Retina (tissue), 1 donor: Measurements from ENCODE around the gene MYADM.

Experiments
- DNase-seq: peaks from one replicate; pipeline ENCODE4 v3.0.0-alpha.2; 2016

MYADM gene

GRCh38 chr19:53892301-53892980, 24.8 kb downstream of the MYADM start:
- no peak for DNase-seq

GRCh38 chr19:53892981-53893325, 25.3 kb downstream of the MYADM start:
- no peak for DNase-seq

GRCh38 chr19:53894707-53895106, 27.0 kb downstream of the MYADM start:
- DNase-seq = no peak

DNA sequence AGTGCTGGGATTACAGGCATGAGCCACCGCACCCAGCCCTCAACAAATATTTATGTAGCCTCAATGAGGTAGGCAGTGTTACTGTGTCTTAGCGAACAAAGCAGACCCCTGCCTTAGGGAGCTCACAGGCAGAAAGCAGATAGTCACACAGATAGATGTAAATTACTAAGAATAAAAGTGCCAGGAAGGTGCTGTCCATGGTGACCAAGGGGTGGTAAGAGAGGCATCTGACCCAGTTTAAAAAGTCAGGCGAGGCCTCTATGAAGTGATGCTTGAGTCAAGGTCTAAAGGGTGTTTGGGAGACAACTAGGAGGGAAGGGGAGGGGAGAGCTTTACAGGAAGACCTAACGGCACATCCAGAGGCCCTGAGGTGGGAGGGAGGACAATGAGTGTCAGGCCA, 29.0 kb downstream of the MYADM start:
- DNase-seq = no peak

DNA sequence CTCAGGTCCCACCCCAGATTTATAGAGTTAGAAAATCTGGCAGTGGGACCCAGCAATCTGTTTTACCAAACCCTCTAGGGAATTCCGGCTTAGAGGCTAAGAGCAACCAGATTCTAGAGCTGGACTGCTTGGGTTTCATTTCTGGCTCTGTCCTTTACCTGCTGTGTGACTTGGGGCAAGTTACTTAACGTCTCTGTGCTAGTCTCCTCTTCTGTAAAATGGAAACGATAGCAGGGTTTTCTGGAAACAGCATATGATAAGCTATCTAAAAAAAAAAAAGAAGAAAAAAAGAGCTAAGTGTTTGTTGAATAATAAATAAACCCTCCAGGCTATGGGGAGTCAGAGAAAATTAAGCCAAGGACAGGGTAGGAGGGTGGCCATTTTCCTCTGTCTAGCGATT, 29.8 kb downstream of the MYADM start:
- DNase-seq = no peak

DNA sequence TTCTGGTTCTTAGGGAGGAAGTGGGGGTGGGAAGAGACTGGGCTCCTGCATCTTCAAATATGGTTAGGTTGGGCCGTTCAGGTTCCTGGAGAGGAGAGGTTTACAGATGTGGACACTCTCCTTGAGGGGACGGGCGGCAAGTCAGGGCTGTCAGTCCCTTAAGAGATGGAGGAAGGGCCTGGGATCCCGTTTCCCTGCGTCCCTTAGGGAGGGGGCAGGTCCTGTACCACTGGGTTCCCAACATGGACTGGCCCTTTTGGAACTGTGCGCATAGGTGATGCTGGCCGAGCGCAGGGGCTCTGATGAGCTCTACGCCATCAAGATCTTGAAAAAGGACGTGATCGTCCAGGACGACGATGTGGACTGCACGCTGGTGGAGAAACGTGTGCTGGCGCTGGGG, 30.5 kb downstream of the MYADM start:
- DNase-seq = no peak

DNA sequence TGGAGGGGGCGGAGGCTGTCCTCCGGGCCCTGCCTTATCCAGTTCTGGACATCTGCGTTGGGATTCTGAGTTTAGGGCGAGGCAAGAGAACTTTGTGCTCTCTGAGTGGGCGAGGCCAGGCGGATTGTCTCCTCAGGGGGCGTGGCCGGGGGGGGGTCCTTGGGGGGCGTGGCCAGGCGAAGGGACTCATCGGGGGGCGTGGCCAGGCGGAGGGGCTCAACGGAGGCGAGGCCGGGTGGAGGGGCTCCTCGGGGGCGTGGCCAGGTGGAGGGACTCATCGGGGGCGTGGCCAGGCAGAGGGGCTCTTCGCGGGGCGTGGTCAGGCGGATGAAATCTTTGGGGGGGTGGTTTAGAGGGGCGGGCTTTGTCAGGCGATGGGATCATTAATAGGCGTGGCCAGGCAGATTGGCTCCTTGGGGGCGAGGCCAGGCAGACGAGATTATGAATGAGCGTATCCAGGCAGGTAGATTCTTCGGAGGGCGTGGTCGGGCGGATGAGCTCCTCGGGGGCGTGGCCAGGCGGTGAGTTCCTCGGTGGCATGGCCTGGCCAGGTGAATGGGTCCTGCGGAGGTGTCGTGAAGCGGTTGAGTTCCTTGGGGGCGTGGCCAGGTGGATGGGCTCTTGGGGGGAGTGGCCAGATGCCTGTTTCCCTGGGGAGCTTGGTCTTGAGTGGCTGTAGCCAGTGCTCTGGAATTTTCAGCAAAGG, 31.1 kb downstream of the MYADM start:
- no peak for DNase-seq

DNA sequence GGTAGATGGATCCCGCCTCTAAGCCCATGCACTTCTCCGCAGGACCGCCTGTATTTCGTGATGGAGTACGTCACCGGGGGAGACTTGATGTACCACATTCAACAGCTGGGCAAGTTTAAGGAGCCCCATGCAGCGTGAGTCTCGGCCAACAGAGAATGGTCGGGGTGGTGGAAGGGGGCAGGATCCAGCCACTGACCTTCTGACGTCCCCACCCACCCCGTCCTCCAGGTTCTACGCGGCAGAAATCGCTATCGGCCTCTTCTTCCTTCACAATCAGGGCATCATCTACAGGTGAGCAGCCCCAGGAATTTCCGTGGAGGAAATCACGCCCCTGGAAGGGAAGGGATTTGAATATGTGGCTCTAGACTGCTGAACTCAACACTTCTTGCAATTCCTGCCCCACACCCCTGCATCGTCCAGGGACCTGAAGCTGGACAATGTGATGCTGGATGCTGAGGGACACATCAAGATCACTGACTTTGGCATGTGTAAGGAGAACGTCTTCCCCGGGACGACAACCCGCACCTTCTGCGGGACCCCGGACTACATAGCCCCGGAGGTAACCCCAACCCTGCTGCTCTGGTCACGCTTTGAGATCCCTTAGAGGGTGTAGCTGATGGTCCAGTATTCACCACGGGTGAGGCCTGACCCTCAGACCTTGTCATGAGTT, 32.6 kb downstream of the MYADM start:
- no peak for DNase-seq

- no peak for DNase-seq
Observed at GRCh38 chr19:53903055-53903680, 35.5 kb downstream of the MYADM start.

GRCh38 chr19:53904909-53905308, 37.2 kb downstream of the MYADM start:
- DNase-seq = no peak

- DNase-seq = no peak
Observed at GRCh38 chr19:53905787-53906186, 38.1 kb downstream of the MYADM start.

GRCh38 chr19:53906211-53907192, 38.8 kb downstream of the MYADM start:
- DNase-seq = peak; percentile 71

- no peak for DNase-seq
Observed at GRCh38 chr19:53907193-53907581, 39.5 kb downstream of the MYADM start.

DNA sequence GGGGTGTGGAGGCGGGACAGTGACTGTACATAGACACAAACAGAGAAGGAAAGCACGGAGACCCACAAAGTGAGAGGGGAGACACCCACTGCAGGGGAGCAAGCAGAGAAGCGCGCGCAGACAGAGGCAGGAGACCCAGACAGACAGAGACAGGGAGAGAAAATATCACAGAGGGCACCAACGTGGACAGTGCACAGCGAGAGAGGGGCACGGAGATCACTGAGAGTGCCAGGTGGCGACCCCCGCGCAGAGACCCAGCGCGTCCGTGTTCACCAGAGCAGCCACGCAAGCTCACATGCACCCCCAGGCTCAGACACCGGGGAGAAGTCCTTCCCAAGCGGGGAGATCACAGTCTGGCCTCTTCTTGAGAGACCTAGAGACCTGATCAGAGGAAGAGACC, 40.0 kb downstream of the MYADM start:
- no peak for DNase-seq

- DNase-seq = peak; percentile 90
Observed at GRCh38 chr19:53908106-53908934, 40.6 kb downstream of the MYADM start.

- DNase-seq = no peak
Observed at GRCh38 chr19:53908935-53909415, 41.3 kb downstream of the MYADM start, which contains the start of gene CACNG7. TSS of gene CACNG7 (plus strand) at chr19:53909278. CDS start at chr19:53912832, 3,554 bp downstream.

DNA sequence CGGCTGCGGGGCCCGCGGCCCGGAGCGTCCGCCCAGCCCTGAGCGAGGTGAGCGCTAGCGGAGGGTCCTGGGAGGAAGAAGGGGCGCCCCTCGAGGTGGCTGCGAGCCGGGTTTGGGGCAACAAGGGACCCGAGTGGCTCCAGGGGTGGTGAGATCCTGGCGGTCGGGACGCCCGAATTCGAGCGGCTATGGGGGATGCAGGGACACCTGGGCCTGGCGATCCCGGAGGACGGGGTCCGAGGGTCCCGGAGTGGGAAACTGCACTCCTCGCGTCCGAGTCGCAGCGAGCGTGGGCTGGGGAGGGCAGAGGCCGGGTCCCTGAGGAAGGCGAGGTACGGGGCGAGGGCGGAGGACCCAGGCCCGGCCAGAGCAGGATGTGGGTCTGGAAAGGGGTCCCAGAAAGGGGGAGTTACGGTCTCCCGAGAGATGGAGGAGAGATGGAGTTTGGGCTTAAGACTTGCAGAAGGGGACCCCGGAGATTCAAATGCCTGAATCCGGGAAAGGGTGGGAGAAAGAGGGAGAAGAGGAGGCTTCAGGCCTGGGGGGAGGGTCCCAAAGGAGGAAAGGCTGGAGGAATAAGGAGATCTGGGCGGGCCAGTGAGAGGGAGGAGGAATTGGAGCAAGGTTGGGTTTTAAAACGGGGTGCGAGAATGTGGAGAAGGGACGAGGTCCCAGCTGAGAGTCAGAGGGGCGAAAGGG, 41.9 kb downstream of the MYADM start:
- DNase-seq = peak; percentile 72

- peak; percentile 53 for DNase-seq
Observed at GRCh38 chr19:53910170-53910518, 42.5 kb downstream of the MYADM start.

- no peak for DNase-seq
Observed at GRCh38 chr19:53912653-53913052, 45.0 kb downstream of the MYADM start.

DNA sequence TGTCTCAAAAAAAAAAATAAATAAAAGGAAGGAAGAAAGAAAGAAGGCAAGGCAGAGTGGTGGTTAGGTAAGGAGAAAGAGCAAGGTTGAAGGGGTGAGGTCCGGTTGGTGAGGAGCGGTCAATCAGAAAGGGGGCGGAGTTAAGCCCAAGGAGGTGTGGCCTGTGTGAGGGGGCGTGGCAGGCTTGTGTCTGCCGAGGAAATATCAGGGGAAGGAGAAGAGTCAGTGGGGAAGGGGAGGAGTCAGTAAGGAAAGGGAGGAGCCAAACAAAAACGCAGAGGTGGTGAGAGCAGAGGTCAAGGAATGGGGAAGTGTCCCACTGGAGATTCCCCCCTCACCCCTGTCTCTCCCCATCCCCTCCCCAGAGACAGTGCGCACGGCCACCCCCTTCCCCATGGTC, 47.3 kb downstream of the MYADM start:
- DNase-seq = no peak

DNA sequence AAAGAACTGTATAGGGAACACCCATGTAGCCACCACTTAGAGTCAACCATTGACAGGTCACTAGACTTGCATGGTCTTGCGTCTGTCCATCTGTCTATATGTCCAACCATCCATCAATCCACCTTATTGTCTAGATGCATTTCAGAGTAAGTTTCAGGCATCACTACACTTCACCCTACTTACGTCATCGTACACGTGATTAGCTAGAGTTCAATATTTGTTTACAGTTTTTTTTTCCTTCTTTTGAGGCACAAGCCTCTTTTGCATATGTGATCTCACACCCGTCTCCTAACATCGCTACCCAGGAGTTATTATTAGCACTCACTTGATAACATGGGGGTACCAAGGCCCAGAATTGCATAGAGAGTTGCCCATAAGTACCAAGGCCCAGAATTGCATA, 48.3 kb downstream of the MYADM start:
- DNase-seq = no peak
